K562 (cell line): ENCODE data around the gene DNAJC12. TPM values are rescaled to one million over a fixed set of nuclear protein-coding genes. Genes with fewer than 3 reads are reported as not detected.

Experiments
- ATF1 ChIP-seq, 2 experiments: fragments of 450-650 bp in 1 of 2; IDR thresholded peaks; 2 replicates each; pipeline ENCODE4 v1.6.1; 2016; ENCODE audit warnings: missing compliant biosample characterization in 1 of 2, missing genetic modification characterization in 1 of 2
- BACH1 ChIP-seq: fragments of 200-800 bp; sonication (Bioruptor generic); IDR thresholded peaks from 2 replicates; pipeline ENCODE4 v1.6.1; 2016; ENCODE audit warnings: missing genetic modification characterization, missing compliant biosample characterization
- BHLHE40 ChIP-seq: IDR thresholded peaks from 2 replicates; pipeline ENCODE4 v1.6.1; 2011; ENCODE audit warnings: low read length, improper control_type of control experiment
- BRCA1 ChIP-seq, 2 experiments: fragments of 450-650 bp in 1 of 2; sonication (generic) in 1 of 2; formaldehyde crosslinking in 1 of 2; IDR thresholded peaks; 2 replicates each; pipeline versions ENCODE4 v1.5.0 to v1.6.1; 2017 to 2020; ENCODE audit warnings: mild to moderate bottlenecking in 1 of 2, missing genetic modification reagents in 1 of 2
- CREM ChIP-seq: IDR thresholded peaks from 2 replicates; pipeline ENCODE4 v1.6.1; 2014; ENCODE audit warnings: antibody characterized with exemption, low read depth
- CTBP1 ChIP-seq: fragments of 450-650 bp; IDR thresholded peaks from 2 replicates; pipeline ENCODE4 v1.6.1; 2016; ENCODE audit warnings: borderline replicate concordance
- DMBX1 ChIP-seq: fragments of 250-450 bp; sonication (Bioruptor Pico); IDR thresholded peaks from 2 replicates; pipeline ENCODE4 v1.8.0; 2022; ENCODE audit warnings: inconsistent platforms, mild to moderate bottlenecking, moderate library complexity, borderline replicate concordance
- HCFC1 ChIP-seq: IDR thresholded peaks from 2 replicates; pipeline ENCODE4 v1.6.1; 2012; ENCODE audit warnings: low read depth, low read length, improper control_type of control experiment
- JUND ChIP-seq, 2 experiments: IDR thresholded peaks; 2 replicates in 1 of 2; 3 replicates in 1 of 2; pipeline ENCODE4 v1.6.1; 2011; ENCODE audit warnings: borderline replicate concordance in 2 of 2, low read depth in 2 of 2, low read length in 2 of 2, improper control_type of control experiment in 1 of 2, missing biosample characterization in 1 of 2, missing genetic modification characterization in 1 of 2, missing genetic modification reagents in 1 of 2
- MXD1 ChIP-seq: fragments of 250-450 bp; sonication (Bioruptor Pico); IDR thresholded peaks from 2 replicates; pipeline ENCODE4 v1.8.0; 2021; ENCODE audit warnings: borderline replicate concordance, mild to moderate bottlenecking, moderate library complexity; ENCODE audit not compliant: poor library complexity, severe bottlenecking
- NCOR1 ChIP-seq: fragments of 450-650 bp; IDR thresholded peaks from 2 replicates; pipeline ENCODE4 v1.6.1; 2016; ENCODE audit warnings: mild to moderate bottlenecking, moderate library complexity
- NFIC ChIP-seq: fragments of 450-650 bp; IDR thresholded peaks from 2 replicates; pipeline ENCODE4 v1.6.1; 2017; ENCODE audit warnings: mild to moderate bottlenecking, inconsistent platforms
- NR2C1 ChIP-seq, 2 experiments: fragments of 450-650 bp; IDR thresholded peaks; 2 replicates each; pipeline ENCODE4 v1.6.1; 2017; ENCODE audit warnings: mild to moderate bottlenecking in 2 of 2, antibody characterized with exemption in 1 of 2, inconsistent platforms in 1 of 2, missing compliant biosample characterization in 1 of 2, missing genetic modification characterization in 1 of 2
- POLR2B ChIP-seq: fragments of 450-650 bp; IDR thresholded peaks from 2 replicates; pipeline ENCODE4 v1.6.1; 2018; ENCODE audit warnings: low read depth; ENCODE audit not compliant: partially characterized antibody
- POLR2H ChIP-seq: IDR thresholded peaks from 2 replicates; pipeline ENCODE4 v1.6.1; 2016; ENCODE audit warnings: missing genetic modification characterization, low read depth, mild to moderate bottlenecking, control low read depth, missing compliant biosample characterization, moderate library complexity
- RAD51 ChIP-seq: fragments of 450-650 bp; IDR thresholded peaks from 2 replicates; pipeline ENCODE4 v1.7.1; 2016; ENCODE audit warnings: low read depth, mild to moderate bottlenecking, borderline replicate concordance
- RBM25 ChIP-seq: fragments of 200-400 bp; formaldehyde crosslinking; IDR thresholded peaks from 2 replicates; pipeline ENCODE4 v1.6.1; 2018; ENCODE audit warnings: low read length, low read depth, moderate library complexity; ENCODE audit not compliant: severe bottlenecking
- RCOR1 ChIP-seq, 2 experiments: IDR thresholded peaks; 2 replicates each; pipeline ENCODE4 v1.6.1; 2012; ENCODE audit warnings: low read depth in 2 of 2, low read length in 2 of 2, borderline replicate concordance in 1 of 2, improper control_type of control experiment in 1 of 2
- SMARCA4 ChIP-seq: fragments of 450-650 bp; IDR thresholded peaks from 2 replicates; pipeline ENCODE4 v1.6.1; 2016
- SNIP1 ChIP-seq: fragments of 450-650 bp; IDR thresholded peaks from 2 replicates; pipeline ENCODE4 v1.7.1; 2017; ENCODE audit warnings: low read depth, mild to moderate bottlenecking
- SUPT5H ChIP-seq: fragments of 450-650 bp; IDR thresholded peaks from 2 replicates; pipeline ENCODE4 v1.6.1; 2016
- TEAD4 ChIP-seq, 2 experiments: sonication (generic) in 1 of 2; formaldehyde crosslinking in 1 of 2; IDR thresholded peaks; 2 replicates each; pipeline versions ENCODE4 v1.6.1 to v1.8.0; 2012 to 2022; ENCODE audit warnings: borderline replicate concordance in 1 of 2, inconsistent platforms in 1 of 2, low read length in 1 of 2, mild to moderate bottlenecking in 1 of 2, missing genetic modification reagents in 1 of 2
- ZNF592 ChIP-seq: fragments of 450-650 bp; IDR thresholded peaks from 2 replicates; pipeline ENCODE4 v1.6.1; 2017; ENCODE audit warnings: antibody characterized with exemption, mild to moderate bottlenecking
- polyA plus RNA-seq, 8 experiments: library from polyadenylated mRNA; depleted of rRNA in 4 of 8; stranded (reverse) in 5 of 8; unstranded in 3 of 8; fragments of >200 nt; fragmentation: Nextera tagmentation in 2 of 8; fragmentation: Illumina TruSeq in 1 of 8; extraction: Ambion mirVana in 2 of 8; extraction: Trizol in 1 of 8; gene quantifications; 2 replicates each; pipeline versions ENCODE4 v1.2.1 to v1.2.3, GENCODE V29; 2011 to 2014; ENCODE audit warnings: inconsistent platforms in 1 of 8, missing spikeins in 1 of 8
- total RNA-seq, 7 experiments: library from RNA; depleted of rRNA in 6 of 7; stranded (reverse); fragments of >200 nt in 6 of 7; fragmentation: Illumina TruSeq in 2 of 7; extraction: Trizol in 2 of 7; gene quantifications; 2 replicates each; pipeline versions ENCODE4 v1.2.1 to v1.2.3, GENCODE V29; 2011 to 2021; ENCODE audit warnings: low replicate concordance in 1 of 7

The DNAJC12 gene
- total and polyA plus RNA-seq, 9 of the 15 experiments (the other 6 are each of a cell fraction or from before 2014, with no cell fraction given), result 7.4 to 95.9 (median 68.5) TPM

- peak; percentile 69 for TF ChIP-seq ZNF592
- peak; percentile 75 for TF ChIP-seq CREM
- TF ChIP-seq SMARCA4, result peak; percentile 34; the same call in 1 of the 2 replicates
- no peak for TF ChIP-seq MXD1
- peak in 1 of 2 experiments; percentile 53; a peak in 1 of 4 replicates for TF ChIP-seq RCOR1 (IDR thresholded peaks at IDR 0.05; ENCODE audit: borderline replicate concordance in 1 of 2, low read depth in 2 of 2, low read length in 2 of 2)
- no peak for TF ChIP-seq TEAD4 (IDR thresholded peaks at IDR 0.05; ENCODE audit: low read length)
- TF ChIP-seq TEAD4 (CRISPR knock-in tag; IDR thresholded peaks at IDR 0.05; ENCODE audit: borderline replicate concordance), result no peak
- TF ChIP-seq DMBX1, result no peak
- peak; percentile 87 for TF ChIP-seq POLR2H (tag)
- peak; percentile 49; the same call in 1 of the 2 replicates for TF ChIP-seq JUND (IDR thresholded peaks at IDR 0.05; ENCODE audit: borderline replicate concordance, low read depth, low read length)
- no peak for TF ChIP-seq JUND (tag; IDR thresholded peaks at IDR 0.05; ENCODE audit: borderline replicate concordance, low read depth, low read length)
- peak; percentile 48; the same call in 1 of the 2 replicates for TF ChIP-seq BHLHE40
- TF ChIP-seq RAD51, result peak; percentile 87
- TF ChIP-seq SUPT5H, result peak; percentile 69
- TF ChIP-seq CTBP1, result peak; percentile 48
- peak; percentile 70; the same call in 1 of the 2 replicates for TF ChIP-seq BACH1 (tag)
- peak; percentile 4 for TF ChIP-seq RBM25
- TF ChIP-seq HCFC1, result peak; percentile 93
- TF ChIP-seq NFIC, result peak; percentile 74
- TF ChIP-seq BRCA1 (IDR thresholded peaks at IDR 0.05), result no peak
- no peak for TF ChIP-seq BRCA1 (CRISPR knock-in tag; IDR thresholded peaks at IDR 0.05)
- no peak for TF ChIP-seq SNIP1
- TF ChIP-seq NR2C1 (IDR thresholded peaks at IDR 0.05), result peak; percentile 15; the same call in 1 of the 2 replicates
- peak; percentile 65; the same call in 1 of the 2 replicates for TF ChIP-seq NR2C1 (tag; IDR thresholded peaks at IDR 0.05)
- peak; percentile 40; the same call in 1 of the 2 replicates for TF ChIP-seq NCOR1
- no peak for TF ChIP-seq ATF1 (CRISPR knock-in tag; IDR thresholded peaks at IDR 0.05)
- TF ChIP-seq ATF1 (tag; IDR thresholded peaks at IDR 0.05), result peak; percentile 75
- peak; percentile 74 for TF ChIP-seq POLR2B
Observed at GRCh38 chr10:67837541-67838314, at the start of gene DNAJC12 (continued).
